Esophagus squamous epithelium (tissue), 5 donors: ENCODE results near the gene GRAMD2B. TPM values are rescaled to one million over a fixed set of nuclear protein-coding genes. Genes with fewer than 3 reads are reported as not detected.

Source experiments
- DNase-seq: peaks from one replicate; lab custom pipeline; 2025; lab: John Stamatoyannopoulos, UW
- H3K27ac ChIP-seq, 4 donors: fragments of 200-600 bp; sonication (generic); one replicate each; pipeline ENCODE4 v1.5.1; 2016 to 2019; ENCODE audit warnings: mild to moderate bottlenecking in 1 of 4
- H3K27me3 ChIP-seq, 4 donors: fragments of 200-600 bp; sonication (generic); 1 replicate in 3 of 4; 2 replicates in 1 of 4; pipeline versions ENCODE4 v1.5.1 to v1.6.0; 2017 to 2021; ENCODE audit warnings: antibody characterized with exemption in 1 of 4
- H3K36me3 ChIP-seq, 3 donors: fragments of 200-600 bp; sonication (generic); one replicate each; pipeline ENCODE4 v1.5.1; 2016 to 2019
- H3K4me1 ChIP-seq, 3 donors: fragments of 200-600 bp; sonication (generic); one replicate each; pipeline ENCODE4 v1.5.1; 2017 to 2019
- H3K4me3 ChIP-seq, 4 donors: fragments of 200-600 bp; sonication (generic); 1 replicate in 3 of 4; 2 replicates in 1 of 4; pipeline ENCODE4 v1.5.1; 2016 to 2019; ENCODE audit warnings: mild to moderate bottlenecking in 2 of 4, moderate library complexity in 1 of 4
- H3K9me3 ChIP-seq, 3 donors: fragments of 200-600 bp; sonication (generic); one replicate each; pipeline ENCODE4 v1.5.1; 2016 to 2019
- POLR2A ChIP-seq, 4 donors: fragments of 450-650 bp; IDR thresholded peaks; one replicate each; pipeline ENCODE4 v1.6.1; 2017; ENCODE audit warnings: antibody characterized with exemption in 4 of 4, mild to moderate bottlenecking in 4 of 4, moderate library complexity in 3 of 4
- WGBS, 2 donors: methylation state at CpG; one replicate each; pipeline ENCODE4 v1.1.5; 2018; 5-methylcytosine and 5-hydroxymethylcytosine counted together
- intact Hi-C: fragments of 100-400 bp; cut with DNase I; formaldehyde crosslinking; loops from one replicate; pipeline ENCODE4 v1.15.0; 2022
- total RNA-seq, 4 donors: library from RNA; depleted of rRNA; stranded (reverse); fragments of >200 nt; gene quantifications; one replicate each; pipeline ENCODE4 v1.1.0, GENCODE V29; 2016
- TF ChIP-seq, protein P1 (sequence below), 6 experiments: fragments of 450-650 bp in 4 of 6; fragments of 200-600 bp in 2 of 6; sonication (generic) in 2 of 6; IDR thresholded peaks; one replicate each; pipeline ENCODE4 v1.5.1; 2016 to 2019; ENCODE audit warnings: antibody characterized with exemption in 6 of 6, mild to moderate bottlenecking in 4 of 6, moderate library complexity in 4 of 6
- donor health status: DM: yes; HTN: yes; CAD: no.

GRAMD2B gene
- total RNA-seq, 4 donors from 2014 or later: 10.2 to 29.0 (median 15.8) TPM

DNA sequence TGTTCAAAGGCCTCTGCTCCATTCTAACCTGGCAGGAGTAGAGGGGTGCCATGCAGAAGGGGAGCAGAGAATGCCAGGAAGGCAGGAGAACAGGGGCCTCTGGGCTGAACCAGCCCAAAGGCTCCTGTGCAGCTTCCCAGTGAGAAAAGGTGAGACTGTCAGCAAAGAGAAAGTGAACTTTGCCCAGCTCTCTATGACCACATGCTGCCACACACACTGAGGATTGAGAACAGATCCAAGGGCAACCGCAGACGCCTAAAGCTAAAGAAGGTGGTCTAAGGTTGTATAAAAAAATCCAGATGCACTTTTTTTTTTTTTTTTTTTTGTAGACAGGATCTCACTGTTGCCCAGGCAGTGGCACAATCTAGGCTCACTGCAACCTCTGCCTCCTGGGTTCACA is 120.5 kb downstream of the GRAMD2B start:
- no peak for DNase-seq
- Histone ChIP-seq H3K36me3 (peaks cover 0 to 57% (median 4%) of the 10 kb centered on the region in 3 donors), H3K9me3 (no peaks in the 10 kb centered on the region), H3K27me3 (no peaks in the 10 kb centered on the region), H3K27ac (no peak overlapping the region), H3K4me3 (no peak overlapping the region), H3K4me1 (peaks cover 0 to 7% (median 4%) of the 10 kb centered on the region in 3 donors)
- TF ChIP-seq, protein P1, sequence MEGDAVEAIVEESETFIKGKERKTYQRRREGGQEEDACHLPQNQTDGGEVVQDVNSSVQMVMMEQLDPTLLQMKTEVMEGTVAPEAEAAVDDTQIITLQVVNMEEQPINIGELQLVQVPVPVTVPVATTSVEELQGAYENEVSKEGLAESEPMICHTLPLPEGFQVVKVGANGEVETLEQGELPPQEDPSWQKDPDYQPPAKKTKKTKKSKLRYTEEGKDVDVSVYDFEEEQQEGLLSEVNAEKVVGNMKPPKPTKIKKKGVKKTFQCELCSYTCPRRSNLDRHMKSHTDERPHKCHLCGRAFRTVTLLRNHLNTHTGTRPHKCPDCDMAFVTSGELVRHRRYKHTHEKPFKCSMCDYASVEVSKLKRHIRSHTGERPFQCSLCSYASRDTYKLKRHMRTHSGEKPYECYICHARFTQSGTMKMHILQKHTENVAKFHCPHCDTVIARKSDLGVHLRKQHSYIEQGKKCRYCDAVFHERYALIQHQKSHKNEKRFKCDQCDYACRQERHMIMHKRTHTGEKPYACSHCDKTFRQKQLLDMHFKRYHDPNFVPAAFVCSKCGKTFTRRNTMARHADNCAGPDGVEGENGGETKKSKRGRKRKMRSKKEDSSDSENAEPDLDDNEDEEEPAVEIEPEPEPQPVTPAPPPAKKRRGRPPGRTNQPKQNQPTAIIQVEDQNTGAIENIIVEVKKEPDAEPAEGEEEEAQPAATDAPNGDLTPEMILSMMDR (IDR thresholded peaks at IDR 0.05): no peak
- TF ChIP-seq POLR2A (IDR thresholded peaks at IDR 0.05): no peak
- WGBS, 2 donors: 92 to 93% methylated on average over 2 of the region's 2 CpGs
- intact Hi-C loops: no loop called here

Other genes with a start within 250 kb of the GRAMD2B start
- 10 to 100 TPM; 35.9 to 89.7 (median 48.2) TPM for gene ALDH7A1, start 171.8 kb downstream of the GRAMD2B start, total RNA-seq
- 10 to 100 TPM; 40.3 to 59.5 (median 49.3) TPM for gene PHAX, start 177.5 kb downstream of the GRAMD2B start, total RNA-seq